Bone marrow (tissue), 2 donors: ENCODE measurements around the gene TRAF5.
A peak's percentile ranks its signal among the peaks of the same experiment; 100 is the strongest.
"Not testable (repeated sequence)": the region's sequence is repeated elsewhere in the genome, so short reads cannot be mapped to it uniquely, and the experiment has no call there.

ENCODE experiments used
- DNase-seq, 2 donors: peaks; one replicate each; lab custom pipeline; 2025; lab: John Stamatoyannopoulos, UW

Gene TRAF5, protein sequence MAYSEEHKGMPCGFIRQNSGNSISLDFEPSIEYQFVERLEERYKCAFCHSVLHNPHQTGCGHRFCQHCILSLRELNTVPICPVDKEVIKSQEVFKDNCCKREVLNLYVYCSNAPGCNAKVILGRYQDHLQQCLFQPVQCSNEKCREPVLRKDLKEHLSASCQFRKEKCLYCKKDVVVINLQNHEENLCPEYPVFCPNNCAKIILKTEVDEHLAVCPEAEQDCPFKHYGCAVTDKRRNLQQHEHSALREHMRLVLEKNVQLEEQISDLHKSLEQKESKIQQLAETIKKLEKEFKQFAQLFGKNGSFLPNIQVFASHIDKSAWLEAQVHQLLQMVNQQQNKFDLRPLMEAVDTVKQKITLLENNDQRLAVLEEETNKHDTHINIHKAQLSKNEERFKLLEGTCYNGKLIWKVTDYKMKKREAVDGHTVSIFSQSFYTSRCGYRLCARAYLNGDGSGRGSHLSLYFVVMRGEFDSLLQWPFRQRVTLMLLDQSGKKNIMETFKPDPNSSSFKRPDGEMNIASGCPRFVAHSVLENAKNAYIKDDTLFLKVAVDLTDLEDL

DNA sequence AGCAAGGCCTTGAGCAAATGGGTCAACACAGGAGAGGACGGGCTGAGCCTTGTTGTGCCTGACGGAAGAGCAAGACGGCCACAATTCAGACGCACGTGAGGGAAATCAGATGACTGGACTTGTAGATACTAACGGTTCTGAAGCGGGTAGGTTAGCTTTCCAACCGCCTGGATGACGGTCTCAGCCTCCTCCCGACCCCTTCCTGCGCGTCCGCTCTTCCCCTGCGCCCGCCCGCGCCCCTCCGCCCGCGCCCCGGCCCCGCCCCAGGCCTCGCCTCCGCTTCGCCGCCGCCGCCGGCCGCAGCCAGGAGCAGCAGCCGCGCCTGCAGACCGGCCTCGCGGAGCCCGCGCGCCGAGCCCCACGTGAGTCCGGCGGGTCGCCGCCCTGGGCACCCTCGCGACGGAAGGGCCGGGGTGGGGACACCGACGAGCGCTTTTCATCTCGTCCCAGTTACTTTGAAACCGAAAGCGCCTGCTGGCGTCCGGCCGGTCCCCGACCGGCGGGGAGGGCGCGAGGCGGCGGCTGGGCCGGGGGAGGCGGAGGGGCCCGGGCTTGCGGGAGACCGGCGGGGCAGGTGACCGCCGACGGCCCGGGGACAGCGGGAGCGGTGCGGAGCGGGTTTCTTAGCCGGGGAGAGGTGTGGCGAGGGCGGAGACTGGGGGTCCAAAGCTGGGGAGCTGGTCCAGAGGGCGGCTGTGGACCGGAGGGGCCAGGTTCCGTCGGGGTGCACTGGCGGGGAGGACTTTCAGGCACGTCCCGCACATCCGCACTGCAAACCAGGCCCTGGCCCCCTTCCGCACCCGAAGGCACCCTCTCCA lies at the start of gene TRAF5:
Gene TRAF5, plus strand, starts transcription at position 306 of the 818 bp plus-strand sequence. CDS start 26,407 bp downstream, outside the sequence.
- DNase-seq = peak; percentile 11 to 21

DNA sequence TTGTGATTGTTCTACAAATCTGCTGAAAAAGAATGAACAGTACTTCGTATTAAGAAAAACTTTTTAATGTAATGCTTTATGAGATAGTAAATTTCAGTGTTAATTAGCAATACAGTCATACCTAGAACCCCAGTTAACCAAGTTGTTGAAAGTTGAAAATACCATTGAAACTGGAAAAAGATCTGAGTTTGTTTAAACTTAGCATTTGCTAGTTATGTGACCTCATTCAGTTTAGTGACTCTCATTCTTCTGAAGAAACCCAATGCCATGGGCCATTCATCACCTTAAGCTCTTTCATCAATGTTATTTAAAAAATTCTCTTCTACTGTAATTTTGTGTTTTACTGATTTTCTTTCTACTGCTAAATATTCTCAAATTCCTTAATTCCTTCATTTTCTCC lies 47.3 kb upstream of the TRAF5 start:
- DNase-seq = no peak

DNA sequence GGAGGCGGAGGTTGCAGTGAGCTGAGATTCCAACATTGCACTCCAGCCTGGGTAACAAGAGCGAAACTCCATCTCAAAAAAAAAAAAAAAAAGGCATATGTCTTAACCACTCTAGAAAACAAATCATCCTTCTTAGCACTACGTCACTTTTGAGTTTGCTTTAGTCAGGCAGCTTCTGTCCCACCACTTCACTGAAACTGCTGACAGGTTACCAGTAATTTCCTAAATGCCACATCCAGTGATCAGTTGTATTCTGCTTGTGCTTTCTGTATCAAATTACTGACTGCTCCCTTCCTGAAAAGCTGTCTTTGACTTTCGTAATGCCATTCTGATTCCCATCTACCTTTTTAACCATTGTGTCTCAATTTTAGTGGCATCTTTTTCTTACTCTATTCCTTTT lies 45.7 kb upstream of the TRAF5 start:
- DNase-seq = no peak

DNA sequence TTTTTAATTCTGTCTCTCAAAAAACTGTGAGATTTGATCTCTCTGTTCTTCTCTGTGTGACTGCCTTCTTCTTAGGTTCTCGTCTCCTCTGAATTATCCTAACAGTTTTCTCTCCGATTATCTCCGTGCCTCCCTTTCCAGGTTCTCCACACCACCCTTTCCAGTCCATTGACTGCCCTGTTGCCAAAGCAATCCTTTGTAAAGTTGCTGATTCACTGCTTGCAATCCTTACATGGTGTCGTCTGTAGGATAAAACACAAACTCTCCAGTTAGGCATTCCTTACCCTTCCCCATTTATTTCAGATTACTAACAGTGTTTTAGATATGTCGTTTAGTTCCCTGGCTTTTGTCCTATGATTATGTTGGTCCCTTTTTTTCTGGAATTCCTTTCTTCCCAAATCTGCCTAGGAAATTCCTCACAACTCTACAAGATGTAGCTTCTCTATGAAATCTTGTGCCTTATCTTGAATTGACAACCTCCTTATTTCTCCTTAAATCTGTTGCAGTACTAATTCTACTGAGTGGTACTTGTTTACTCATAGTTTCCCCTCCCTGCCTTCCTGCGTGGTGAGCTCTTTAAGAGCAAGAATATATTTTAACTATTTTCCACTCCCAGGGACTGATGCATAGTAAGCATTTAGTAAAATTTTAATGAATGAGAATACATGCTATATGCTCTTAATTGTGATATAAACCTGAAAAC lies 45.2 kb upstream of the TRAF5 start:
- DNase-seq = no peak

DNA sequence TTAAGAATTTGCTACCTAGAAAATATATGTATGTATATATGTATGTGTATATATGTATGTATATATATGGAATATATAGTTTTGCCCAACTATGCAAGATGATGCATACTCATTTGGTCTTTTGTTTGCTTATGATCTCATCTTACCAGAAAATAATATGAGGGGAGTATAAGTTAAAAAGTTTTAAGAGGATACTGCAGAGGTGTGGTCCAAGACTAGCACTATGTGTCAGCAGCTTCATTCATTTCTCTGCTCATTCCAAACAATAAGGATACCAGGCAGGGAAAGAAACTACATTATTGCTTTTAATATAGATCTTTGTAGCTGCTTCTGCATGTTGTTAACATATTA lies 44.6 kb upstream of the TRAF5 start:
- no peak for DNase-seq

DNA sequence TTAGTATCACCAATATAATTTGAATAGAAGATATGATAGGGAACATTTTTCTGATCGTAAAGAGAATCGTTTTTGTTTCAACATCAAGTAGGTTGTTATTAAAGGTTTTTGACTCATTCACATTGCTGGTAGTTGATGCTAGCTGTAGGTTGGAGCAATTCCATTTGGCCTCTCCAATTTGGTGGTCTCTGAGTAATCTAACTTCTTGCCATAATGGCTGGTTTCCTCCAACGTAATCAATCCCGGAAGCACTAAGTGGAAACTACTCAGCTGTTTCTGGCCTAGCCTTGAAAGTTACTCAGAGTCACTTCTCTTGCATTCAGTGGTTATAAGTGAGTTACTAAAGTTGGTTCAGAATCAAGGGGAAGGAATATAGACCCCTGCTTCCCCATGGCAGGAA lies 41.4 kb upstream of the TRAF5 start:
- no peak for DNase-seq

DNA sequence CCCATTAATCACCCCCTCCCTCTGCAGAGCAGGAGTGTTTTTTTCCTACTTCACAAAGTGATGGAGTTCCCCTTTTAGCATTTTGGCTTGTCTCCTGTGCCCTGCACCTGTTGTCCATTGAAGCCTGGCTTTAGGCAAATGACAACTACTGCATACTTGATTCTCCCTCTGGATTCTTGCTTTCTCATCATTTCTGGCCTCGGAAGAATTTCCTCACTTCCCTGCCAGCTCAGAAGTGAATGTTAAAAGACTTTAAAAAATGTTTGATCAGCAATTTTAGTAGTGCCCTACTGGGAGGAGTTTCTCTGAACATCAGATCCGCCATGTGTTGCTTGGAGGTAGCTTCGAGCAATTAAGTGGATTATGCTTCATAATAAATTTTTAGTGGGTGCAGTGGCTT lies 39.4 kb upstream of the TRAF5 start:
- no peak for DNase-seq

DNA sequence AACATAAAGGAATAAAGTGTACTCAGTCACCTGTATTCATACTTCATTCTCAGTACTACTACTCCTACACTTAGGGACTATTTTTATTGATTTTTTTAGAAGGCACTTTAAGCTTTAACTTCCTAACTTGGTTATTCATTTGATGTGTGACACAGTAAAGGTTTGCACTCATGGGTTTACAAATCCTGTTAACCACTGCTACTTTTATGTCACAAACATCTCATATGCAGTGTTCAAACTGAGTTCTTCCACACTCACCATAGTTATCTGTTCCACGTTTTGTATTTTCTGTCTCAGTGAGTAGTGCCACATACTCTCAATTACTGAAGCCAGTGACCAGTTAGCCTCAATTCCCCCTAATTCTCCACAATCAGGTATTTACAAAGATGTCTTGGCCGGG lies 34.2 kb upstream of the TRAF5 start:
- no peak for DNase-seq

DNA sequence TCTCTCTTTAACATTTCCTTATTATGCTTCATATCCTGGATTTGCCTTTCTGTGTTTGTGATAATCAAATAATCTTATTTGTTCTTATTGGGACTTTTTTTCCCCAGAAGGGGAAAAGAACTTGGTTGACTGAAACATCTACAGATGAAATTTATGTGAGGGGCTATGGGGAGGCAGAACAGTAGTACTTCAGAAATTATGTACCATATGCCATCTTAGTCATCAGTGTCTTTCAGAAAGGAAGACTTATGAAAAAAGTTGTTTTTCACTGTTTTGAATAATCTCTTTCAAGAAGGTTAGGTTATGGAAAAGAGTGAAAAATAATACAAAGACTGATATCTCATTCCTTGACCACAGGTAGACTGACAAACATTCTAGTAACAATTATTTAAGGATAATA lies 30.2 kb upstream of the TRAF5 start:
- no peak for DNase-seq

DNA sequence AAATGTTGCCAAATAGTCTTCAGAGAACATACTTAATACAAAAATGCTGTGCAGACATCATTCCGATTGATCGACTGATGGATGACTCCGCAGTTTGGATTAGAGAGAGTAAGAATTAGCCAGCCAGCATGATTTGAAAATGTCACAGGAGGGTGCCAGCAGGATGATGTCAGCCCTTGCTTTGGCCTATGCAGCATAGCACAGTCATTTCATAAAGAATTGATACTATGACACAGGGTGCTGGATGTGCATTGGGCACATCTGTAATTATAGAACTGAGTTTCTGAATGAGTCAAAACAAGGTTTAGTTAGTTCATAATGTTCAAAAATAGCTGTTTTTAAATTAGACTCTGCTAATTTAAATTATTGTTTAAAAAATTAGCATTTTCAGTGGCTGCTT lies 21.6 kb upstream of the TRAF5 start:
- no peak for DNase-seq

DNA sequence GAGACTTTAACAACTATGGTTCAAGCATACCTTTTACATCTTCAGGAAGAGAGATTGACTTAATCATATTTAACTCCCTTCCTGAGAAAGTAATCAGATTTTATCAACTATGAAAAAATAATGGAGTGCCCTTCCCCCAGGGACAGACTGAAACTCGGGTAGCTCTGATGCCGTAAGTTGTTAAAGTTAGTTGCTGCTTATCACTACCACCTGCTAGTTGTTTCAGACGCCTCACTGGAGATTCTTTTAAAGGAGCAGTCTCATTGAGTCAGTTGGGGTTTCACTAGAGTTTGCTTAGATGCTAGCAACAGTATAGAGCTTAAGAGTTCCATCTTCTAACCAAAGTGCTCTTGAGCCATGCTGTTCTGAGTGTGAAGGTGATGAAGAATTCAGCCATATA lies 17.0 kb upstream of the TRAF5 start:
- DNase-seq = no peak

DNA sequence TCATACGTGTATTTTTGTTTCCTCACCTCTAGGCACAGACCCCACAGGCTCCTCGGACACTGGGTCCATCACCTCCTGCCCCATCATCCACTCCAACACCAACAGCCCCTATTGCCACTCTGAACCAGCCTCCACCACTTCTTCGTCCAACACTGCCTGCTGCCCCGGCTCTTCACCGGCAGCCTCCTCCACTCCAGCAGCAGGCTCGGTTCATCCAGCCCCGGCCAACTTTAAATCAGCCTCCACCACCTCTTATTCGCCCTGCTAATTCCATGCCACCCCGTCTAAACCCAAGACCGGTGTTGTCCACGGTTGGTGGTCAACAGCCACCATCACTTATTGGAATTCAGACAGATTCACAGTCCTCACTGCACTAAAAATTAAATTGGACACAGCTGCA lies 13.2 kb upstream of the TRAF5 start:
- DNase-seq = no peak

DNA sequence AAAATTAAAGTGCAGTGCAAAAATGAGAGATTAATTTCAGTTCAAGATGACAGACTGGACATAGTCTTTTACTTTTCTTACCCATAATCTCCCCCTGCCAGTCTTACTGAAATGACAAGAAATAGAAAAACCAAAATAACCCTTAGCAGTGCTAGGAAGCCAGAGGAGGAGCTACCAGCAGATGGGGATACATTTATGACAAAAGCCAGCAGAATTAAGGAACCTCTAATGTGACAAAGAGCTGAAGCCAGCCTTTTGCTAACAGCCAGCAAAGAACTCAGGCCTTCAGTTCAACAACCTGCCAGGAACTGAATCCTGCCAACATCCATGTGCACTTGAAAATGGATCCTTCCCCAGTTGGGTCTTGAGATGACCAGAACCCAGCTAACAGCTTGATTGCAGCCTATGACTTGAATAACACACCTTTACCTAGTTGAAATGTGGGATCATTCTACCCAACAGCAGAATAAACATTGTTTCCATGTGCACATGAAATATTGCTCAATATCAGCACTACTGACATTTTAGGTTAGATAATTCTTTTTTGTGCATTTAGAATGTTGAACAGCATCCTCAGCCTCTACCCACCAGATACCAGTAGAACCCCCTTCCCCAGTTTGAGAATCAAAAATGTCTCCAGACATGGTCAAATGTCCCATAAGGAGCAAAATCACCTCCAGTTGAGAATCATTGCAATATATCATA lies 7.9 kb upstream of the TRAF5 start:
- peak in 1 of 2 donors; percentile 45 for DNase-seq

DNA sequence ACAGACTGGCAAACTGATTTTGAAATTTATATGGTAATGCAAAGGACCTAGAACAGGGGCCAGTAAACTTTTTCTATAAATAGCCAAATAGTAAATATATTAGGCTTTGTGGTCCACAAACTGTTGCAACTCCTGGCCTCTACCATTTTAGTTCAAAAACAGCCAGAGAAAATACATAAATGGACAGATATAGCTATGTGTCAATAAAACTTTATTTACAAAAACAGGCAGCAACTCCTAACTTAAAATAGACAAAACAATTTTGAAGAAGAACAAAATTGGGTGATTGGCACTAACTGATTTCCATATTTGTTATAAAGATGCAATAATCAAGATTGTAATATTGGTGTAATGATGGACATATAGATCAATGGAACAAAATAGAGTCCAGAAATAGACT lies 6.7 kb upstream of the TRAF5 start:
- no peak for DNase-seq

DNA sequence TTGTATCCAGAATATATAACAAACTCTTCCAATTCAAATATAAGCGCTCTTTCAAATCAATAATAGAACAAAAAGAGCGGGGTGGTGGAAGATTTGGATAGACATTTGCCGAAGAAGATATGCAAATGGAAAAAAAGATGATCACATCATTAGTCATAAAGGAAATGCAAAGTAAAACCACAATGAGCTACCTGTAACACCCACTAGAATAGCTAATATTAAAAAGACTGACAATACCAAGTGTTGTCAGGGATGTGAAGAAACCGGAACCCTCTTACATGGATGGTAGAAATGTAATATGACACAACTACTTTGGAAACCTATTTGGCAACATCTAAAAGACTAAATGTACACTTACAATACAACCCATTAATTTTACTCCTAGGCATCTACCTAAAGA lies 5.7 kb upstream of the TRAF5 start:
- no peak for DNase-seq

DNA sequence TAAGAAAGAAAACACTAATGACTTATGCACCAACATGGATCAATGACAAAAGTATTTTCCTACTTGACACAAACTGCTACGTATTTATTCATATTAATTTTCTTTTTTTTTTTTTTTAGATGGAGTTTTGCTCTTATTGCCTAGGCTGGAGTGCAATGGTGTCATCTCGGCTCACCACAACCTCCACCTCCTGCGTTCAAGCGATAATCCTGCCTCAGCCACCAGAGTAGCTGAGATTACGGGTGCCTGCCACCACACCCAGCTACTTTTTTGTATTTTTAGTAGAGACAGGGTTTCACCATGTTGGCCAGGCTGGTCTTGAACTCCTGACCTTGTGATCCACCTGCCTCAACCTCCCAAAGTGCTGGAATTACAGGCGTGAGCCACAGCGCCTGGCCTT lies 5.0 kb upstream of the TRAF5 start:
- not testable (repeated sequence) for DNase-seq

DNA sequence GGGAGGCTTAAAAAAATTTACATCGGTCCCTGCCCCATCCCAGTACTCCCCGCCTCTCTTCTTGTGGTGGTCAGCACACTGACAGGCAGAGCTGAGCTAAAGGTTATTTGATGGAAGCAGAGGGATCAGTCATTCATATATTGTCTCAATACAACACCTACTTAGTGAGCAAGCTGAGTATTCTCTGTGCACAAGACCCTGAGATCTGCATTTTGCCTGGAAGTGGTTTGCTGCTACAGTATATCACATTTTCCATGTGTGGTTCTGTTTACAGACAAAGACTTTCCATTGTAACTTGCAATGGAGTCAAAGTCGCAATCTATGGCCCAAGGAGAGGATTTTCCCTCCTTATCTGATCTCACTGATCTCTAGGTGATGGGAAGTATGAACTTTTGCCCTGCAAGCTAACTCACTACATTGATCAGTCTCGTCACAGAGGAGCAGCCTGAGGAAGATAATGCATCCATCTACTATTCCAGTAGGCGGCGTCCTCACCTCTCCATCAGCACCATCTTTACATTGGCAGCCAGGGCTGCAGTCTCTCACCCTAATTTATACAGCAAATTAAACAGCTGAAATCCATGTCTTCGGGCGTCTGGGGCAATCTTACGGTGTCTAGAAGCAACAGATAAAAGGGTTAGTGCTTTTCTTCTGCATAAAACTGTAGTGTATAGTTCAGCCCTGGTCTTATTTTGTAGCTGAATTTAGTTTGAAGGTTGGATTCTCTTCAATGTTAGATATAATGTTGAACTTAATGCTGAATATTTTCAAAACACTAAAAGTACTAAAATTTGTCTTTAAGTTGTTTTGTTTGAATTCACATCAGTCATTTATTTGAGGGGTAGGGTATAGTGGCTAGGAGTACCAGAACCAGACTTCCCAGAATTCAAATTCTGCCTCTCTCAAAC lies 3.2 kb upstream of the TRAF5 start:
- DNase-seq = peak in 1 of 2 donors; percentile 80

DNA sequence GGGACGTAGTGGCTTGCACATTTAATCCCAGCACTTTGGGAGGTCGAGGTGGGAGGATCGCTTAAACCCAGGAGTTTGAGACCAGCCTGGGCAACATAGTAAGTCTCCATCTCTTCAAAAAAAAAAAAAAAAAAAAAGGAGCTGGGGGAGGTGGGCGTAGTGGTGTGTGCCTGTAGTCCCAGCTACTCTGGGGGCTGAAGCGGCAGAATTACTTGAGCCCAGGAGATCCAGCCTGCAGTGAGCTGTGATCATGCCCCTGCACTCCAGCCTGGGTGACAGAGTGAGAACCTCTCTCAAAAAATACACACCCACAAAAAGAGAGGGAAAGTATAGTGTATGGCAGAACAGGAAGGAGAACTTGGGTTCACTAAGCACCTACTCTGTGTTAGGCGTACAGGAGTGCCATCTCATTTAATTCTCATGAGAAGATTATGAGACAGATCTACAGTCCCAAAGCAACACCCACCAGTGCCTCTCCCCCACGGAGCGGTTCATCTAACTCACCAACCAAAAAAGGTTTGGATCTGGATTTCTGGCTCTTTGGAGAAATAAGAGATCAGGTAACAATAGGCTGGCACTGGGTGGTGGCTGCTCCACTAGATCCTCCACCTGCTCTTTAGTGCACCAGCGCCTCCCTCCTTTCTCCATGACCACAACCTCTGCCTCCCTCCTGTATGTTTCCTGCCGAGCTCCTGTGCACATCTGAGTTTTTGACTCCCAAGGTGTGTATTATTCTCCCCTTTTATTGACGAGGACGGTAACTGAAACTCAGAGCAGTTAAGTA lies 1.4 kb upstream of the TRAF5 start:
- no peak for DNase-seq

DNA sequence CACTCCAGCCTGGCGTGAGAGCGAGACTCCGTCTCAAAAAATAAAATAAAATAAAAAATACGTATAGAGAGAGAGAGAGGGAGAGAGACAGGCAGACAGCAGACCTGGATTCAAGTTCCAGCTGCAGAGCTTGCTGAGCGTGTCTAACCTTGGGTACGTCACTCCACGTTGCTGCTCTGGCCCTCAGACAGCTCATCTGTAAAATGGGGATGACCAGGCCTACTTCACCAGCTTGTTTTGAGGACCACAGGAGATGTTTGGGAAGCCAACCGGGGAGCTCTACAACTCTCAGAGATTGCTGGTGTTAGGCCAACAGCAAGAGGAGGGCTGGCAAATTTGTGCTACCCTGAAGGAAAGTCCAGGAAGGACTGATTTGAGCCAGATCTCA lies 499 bp upstream of the TRAF5 start:
- DNase-seq = no peak

DNA sequence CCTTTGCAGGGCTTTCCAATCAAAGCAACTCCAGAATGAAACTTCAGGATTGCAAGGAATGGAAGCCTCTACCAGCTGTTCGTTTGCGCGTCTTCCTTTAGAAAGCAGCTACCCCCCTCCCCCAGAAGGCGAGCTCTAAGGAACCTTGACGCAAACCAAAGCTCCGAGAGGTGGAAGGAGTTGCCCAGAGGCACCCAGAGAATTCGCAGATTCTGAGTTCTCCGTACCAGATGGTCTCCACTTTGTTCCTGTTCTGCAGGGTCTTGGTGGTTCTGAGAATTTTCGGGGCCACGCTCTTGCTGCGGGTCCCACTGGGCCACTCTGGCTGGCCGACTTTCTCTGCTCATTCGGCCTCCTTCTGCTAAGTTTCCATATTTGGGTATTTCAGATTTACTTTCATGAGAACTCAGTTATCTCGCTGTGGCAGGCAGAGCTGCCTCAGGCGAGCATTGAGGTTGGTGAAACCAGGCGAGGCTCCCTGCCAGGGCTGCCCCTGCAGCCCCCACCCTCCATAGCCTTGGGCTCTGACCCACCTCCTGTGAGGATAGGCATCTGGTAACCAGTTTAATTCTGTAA lies 801 bp downstream of the TRAF5 start:
- peak in 1 of 2 donors; percentile 29 for DNase-seq
